DOHH2 (cell line): ENCODE measurements around the gene TBCE.
"Not testable (repeated sequence)": the region's sequence is repeated elsewhere in the genome, so short reads cannot be mapped to it uniquely, and the experiment has no call there.

Experiments used
- H3F3A ChIP-seq: fragments of 200-600 bp; sonication (generic), shearing (Covaris generic); 2 replicates; pipeline ENCODE4 v1.6.0; 2016; ENCODE audit warnings: antibody characterized with exemption, mild to moderate bottlenecking; ENCODE audit not compliant: control insufficient read depth, insufficient read depth
- H3K27ac ChIP-seq: fragments of 200-600 bp; sonication (generic); 2 replicates; pipeline ENCODE4 v1.5.1; 2014; ENCODE audit warnings: low read depth, mild to moderate bottlenecking, low read length, moderate library complexity
- H3K27me3 ChIP-seq: fragments of 200-600 bp; sonication (generic); 2 replicates; pipeline ENCODE4 v1.6.1; 2014; ENCODE audit warnings: mild to moderate bottlenecking, low read length, mixed read lengths; ENCODE audit not compliant: control insufficient read depth
- H3K36me3 ChIP-seq: fragments of 200-600 bp; sonication (generic); 2 replicates; pipeline ENCODE4 v1.6.1; 2014; ENCODE audit warnings: mild to moderate bottlenecking, low read length, moderate library complexity, mixed read lengths; ENCODE audit not compliant: control insufficient read depth
- H3K4me1 ChIP-seq: fragments of 200-600 bp; sonication (generic); 2 replicates; pipeline ENCODE4 v1.6.1; 2014; ENCODE audit warnings: mild to moderate bottlenecking, low read length, mixed read lengths; ENCODE audit not compliant: control insufficient read depth
- H3K4me2 ChIP-seq: fragments of 200-600 bp; sonication (generic); 2 replicates; pipeline ENCODE4 v1.6.0; 2014; ENCODE audit warnings: mild to moderate bottlenecking, low read length, moderate library complexity
- H3K4me3 ChIP-seq: fragments of 200-600 bp; sonication (generic); 2 replicates; pipeline ENCODE4 v1.5.1; 2014; ENCODE audit warnings: mild to moderate bottlenecking, low read length, mixed read lengths
- H3K79me2 ChIP-seq: fragments of 200-600 bp; sonication (generic); 2 replicates; pipeline ENCODE4 v1.6.1; 2014; ENCODE audit warnings: mild to moderate bottlenecking, low read length, mixed read lengths; ENCODE audit not compliant: control insufficient read depth
- H3K9me2 ChIP-seq: fragments of 200-600 bp; sonication (generic); replicated peaks from 2 replicates; pipeline ENCODE4 v1.6.1; 2014; ENCODE audit warnings: mild to moderate bottlenecking, low read length, mixed read lengths; ENCODE audit not compliant: control insufficient read depth
- H3K9me3 ChIP-seq: fragments of 200-600 bp; sonication (generic); 2 replicates; pipeline ENCODE4 v1.6.1; 2014; ENCODE audit warnings: antibody characterized with exemption, low read length, mixed read lengths; ENCODE audit not compliant: control insufficient read depth, insufficient read depth
- H4K20me1 ChIP-seq: fragments of 200-600 bp; sonication (generic); 2 replicates; pipeline ENCODE4 v1.6.0; 2014; ENCODE audit warnings: low read depth, mild to moderate bottlenecking, antibody characterized with exemption, low read length, moderate library complexity; ENCODE audit not compliant: control insufficient read depth, insufficient read depth
- EZH2phosphoT487 ChIP-seq: fragments of 200-600 bp; sonication (generic); IDR thresholded peaks from 2 replicates; pipeline ENCODE4 v1.6.1; 2017; ENCODE audit warnings: borderline replicate concordance, mild to moderate bottlenecking, antibody characterized with exemption, low read length, moderate library complexity, mixed read lengths
- TF ChIP-seq, protein P1 (sequence below): fragments of 200-600 bp; sonication (generic); IDR thresholded peaks from one replicate; pipeline ENCODE4 v1.5.1; 2014; ENCODE audit warnings: antibody characterized with exemption, mild to moderate bottlenecking, low read depth, low read length; ENCODE audit not compliant: poor library complexity, severe bottlenecking

Gene TBCE

DNA sequence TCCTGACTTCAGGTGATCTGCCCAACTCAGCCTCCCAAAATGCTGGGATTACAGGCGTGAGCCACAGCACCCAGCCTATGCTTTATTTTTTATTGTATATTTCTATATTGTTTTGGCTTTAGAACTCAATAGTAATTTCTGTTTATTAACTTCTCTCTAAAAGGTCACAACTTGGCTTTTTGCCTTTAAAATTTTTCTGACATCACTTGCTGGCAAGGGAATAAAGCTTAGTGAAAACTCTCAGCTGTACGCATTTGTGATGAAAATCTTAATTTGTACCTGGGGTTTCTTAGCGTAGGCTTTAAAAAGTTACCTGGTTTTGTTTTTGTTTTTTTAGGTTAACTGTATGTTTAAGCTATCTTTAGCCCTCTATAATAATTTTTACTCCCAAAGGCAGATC is 100.8 kb downstream of the TBCE start:
- no peaks in the 10 kb centered on the region for H3K27me3 ChIP-seq
- H3K9me2 ChIP-seq = no peaks in the 10 kb centered on the region
- no peak for TF ChIP-seq EZH2phosphoT487
- TF ChIP-seq, protein P1, sequence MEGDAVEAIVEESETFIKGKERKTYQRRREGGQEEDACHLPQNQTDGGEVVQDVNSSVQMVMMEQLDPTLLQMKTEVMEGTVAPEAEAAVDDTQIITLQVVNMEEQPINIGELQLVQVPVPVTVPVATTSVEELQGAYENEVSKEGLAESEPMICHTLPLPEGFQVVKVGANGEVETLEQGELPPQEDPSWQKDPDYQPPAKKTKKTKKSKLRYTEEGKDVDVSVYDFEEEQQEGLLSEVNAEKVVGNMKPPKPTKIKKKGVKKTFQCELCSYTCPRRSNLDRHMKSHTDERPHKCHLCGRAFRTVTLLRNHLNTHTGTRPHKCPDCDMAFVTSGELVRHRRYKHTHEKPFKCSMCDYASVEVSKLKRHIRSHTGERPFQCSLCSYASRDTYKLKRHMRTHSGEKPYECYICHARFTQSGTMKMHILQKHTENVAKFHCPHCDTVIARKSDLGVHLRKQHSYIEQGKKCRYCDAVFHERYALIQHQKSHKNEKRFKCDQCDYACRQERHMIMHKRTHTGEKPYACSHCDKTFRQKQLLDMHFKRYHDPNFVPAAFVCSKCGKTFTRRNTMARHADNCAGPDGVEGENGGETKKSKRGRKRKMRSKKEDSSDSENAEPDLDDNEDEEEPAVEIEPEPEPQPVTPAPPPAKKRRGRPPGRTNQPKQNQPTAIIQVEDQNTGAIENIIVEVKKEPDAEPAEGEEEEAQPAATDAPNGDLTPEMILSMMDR = no peak
- no peaks in the 10 kb centered on the region for H3K4me1 ChIP-seq
- H3K4me2 ChIP-seq = no peak overlapping the region
- no peaks in the 10 kb centered on the region for H3K79me2 ChIP-seq
- no peak overlapping the region for H3K4me3 ChIP-seq
- H3F3A ChIP-seq = no peaks in the 10 kb centered on the region
- 0 out of 2 replicates have a peak, but pooled peaks cover 2% of the 10 kb centered on the region for H3K36me3 ChIP-seq
- no peaks in the 10 kb centered on the region for H4K20me1 ChIP-seq
- no peaks in the 10 kb centered on the region for H3K9me3 ChIP-seq
- H3K27ac ChIP-seq = no peak overlapping the region

DNA sequence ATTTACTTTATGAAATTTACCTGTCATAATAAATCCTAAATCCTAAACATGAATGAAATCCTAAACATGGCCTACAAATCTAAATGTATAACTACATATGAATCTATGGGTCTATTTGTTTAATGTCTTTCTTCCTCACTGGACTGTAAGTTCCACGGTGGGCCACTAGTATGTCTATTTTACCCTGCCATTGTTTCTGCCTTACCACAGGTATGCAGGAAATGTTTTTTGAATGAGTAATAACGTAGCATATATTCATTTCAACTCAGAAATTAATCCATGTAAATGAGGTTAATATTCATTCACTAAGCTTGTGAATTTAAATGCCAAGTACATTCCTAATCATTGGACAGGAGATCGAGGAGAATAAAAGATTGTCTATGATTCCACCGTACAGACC is 101.7 kb downstream of the TBCE start:
- H3K4me3 ChIP-seq = no peak overlapping the region
- no peak for TF ChIP-seq EZH2phosphoT487
- TF ChIP-seq, protein P1 = no peak
- no peak overlapping the region for H3K27ac ChIP-seq
- no peak overlapping the region for H3K4me2 ChIP-seq
- H3K9me2 ChIP-seq = no peaks in the 10 kb centered on the region
- H3K27me3 ChIP-seq = no peaks in the 10 kb centered on the region
- H3F3A ChIP-seq = no peaks in the 10 kb centered on the region
- no peaks in the 10 kb centered on the region for H3K4me1 ChIP-seq
- H4K20me1 ChIP-seq = no peaks in the 10 kb centered on the region
- 0 out of 2 replicates have a peak, but pooled peaks cover 2% of the 10 kb centered on the region for H3K36me3 ChIP-seq
- no peaks in the 10 kb centered on the region for H3K79me2 ChIP-seq
- H3K9me3 ChIP-seq = no peaks in the 10 kb centered on the region

DNA sequence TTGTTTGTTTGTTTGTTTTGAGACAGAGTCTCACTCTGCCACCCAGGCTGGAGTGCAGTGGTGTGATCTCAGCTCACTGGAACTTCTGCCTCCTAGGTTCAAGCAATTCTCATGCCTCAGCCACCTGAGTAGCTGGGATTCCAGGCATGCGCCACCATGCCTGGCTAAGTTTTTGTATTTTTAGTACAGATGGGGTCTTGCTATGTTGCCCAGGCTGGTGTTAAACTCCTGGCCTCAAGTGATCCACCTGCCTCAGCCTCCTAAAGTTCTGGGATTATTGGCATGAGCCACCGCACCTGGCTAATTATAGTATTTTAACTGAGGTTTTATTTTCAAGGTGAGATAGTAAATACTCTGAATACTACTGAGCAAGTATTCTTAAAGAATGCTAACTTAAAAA is 102.7 kb downstream of the TBCE start:
- not testable (repeated sequence) for H3K27ac ChIP-seq, H3F3A ChIP-seq, H3K79me2 ChIP-seq, H3K9me3 ChIP-seq, H3K9me2 ChIP-seq, H3K4me3 ChIP-seq, H3K4me1 ChIP-seq, H3K4me2 ChIP-seq, H4K20me1 ChIP-seq, H3K36me3 ChIP-seq, H3K27me3 ChIP-seq

DNA sequence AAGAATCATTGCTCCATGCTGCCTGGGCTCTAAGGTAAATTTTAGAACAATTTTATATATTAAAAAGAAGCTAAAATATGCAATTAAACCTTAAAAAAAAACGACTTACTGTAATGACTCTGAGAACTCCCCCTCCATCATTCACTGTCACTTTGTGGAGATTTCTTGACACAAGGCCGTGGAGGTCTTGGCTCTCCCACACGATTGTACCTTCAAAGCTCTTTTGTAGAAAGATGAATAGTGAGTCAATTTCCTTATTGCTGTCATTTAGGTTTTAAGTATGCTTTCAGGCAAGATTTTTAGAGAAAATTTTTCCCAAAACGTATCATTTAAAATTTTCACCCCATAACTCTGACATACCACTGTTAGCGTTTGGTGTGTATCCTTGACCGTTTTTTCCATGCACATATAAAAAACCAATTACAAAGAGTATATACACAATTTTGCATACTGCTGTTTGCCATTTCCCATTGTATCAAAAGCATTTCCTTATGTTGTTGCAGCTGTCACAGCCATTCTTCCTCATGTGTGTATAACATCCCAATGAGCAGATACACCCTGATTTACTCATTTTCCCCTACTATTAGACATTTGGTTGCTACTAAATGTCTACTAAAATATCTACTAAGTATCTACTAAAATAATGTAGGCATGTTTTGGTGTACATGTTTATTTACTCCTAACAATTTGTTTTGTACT is 103.7 kb downstream of the TBCE start:
- 0 out of 2 replicates have a peak, but pooled peaks cover 2% of the 10 kb centered on the region for H3K36me3 ChIP-seq
- no peaks in the 10 kb centered on the region for H4K20me1 ChIP-seq
- H3K9me3 ChIP-seq = no peaks in the 10 kb centered on the region
- H3K79me2 ChIP-seq = no peaks in the 10 kb centered on the region
- H3K27me3 ChIP-seq = no peaks in the 10 kb centered on the region
- no peak overlapping the region for H3K4me2 ChIP-seq
- no peak overlapping the region for H3K27ac ChIP-seq
- H3K4me1 ChIP-seq = no peaks in the 10 kb centered on the region
- H3F3A ChIP-seq = no peaks in the 10 kb centered on the region
- TF ChIP-seq, protein P1 = no peak
- no peak for TF ChIP-seq EZH2phosphoT487
- no peaks in the 10 kb centered on the region for H3K9me2 ChIP-seq
- no peak overlapping the region for H3K4me3 ChIP-seq
